Smooth muscle cell (in vitro differentiated cells): ENCODE results near the gene CDHR5. TPM values are rescaled to one million over a fixed set of nuclear protein-coding genes. Genes with fewer than 3 reads are reported as not detected.

Experiments
- DNase-seq: peaks from one replicate; lab custom pipeline; 2025; ENCODE audit not compliant: unreplicated experiment; lab: John Stamatoyannopoulos, UW
- H2AFZ ChIP-seq: fragments of 200-600 bp; sonication (generic); 2 replicates; pipeline ENCODE4 v1.6.0; 2016; ENCODE audit warnings: antibody characterized with exemption, low read depth, mild to moderate bottlenecking
- H3F3A ChIP-seq: fragments of 200-600 bp; sonication (generic); 2 replicates; pipeline ENCODE4 v1.6.0; 2017; ENCODE audit warnings: antibody characterized with exemption, low read depth
- H3K27ac ChIP-seq: fragments of 200-600 bp; sonication (generic); 2 replicates; pipeline ENCODE4 v1.5.1; 2016; ENCODE audit warnings: low read depth, mild to moderate bottlenecking
- H3K27me3 ChIP-seq: fragments of 200-600 bp; sonication (generic); 2 replicates; pipeline ENCODE4 v1.6.1; 2016; ENCODE audit warnings: low read depth, mild to moderate bottlenecking
- H3K36me3 ChIP-seq: fragments of 200-600 bp; sonication (generic); 2 replicates; pipeline ENCODE4 v1.5.1; 2016; ENCODE audit warnings: low read depth
- H3K4me1 ChIP-seq: fragments of 200-600 bp; sonication (generic); 2 replicates; pipeline ENCODE4 v1.5.1; 2016; ENCODE audit warnings: low read depth
- H3K4me2 ChIP-seq: fragments of 200-600 bp; sonication (generic); 2 replicates; pipeline ENCODE4 v1.6.0; 2016; ENCODE audit warnings: mild to moderate bottlenecking
- H3K4me3 ChIP-seq: fragments of 200-600 bp; sonication (generic); 2 replicates; pipeline ENCODE4 v1.5.1; 2016; ENCODE audit warnings: mild to moderate bottlenecking
- H3K79me2 ChIP-seq: fragments of 200-600 bp; sonication (generic); 2 replicates; pipeline ENCODE4 v1.6.0; 2016; ENCODE audit warnings: low read depth, mild to moderate bottlenecking
- H3K9ac ChIP-seq: fragments of 200-600 bp; sonication (generic); 2 replicates; pipeline ENCODE4 v1.6.0; 2016; ENCODE audit warnings: low read depth
- H3K9me3 ChIP-seq: fragments of 200-600 bp; sonication (generic); replicated peaks from 2 replicates; pipeline ENCODE4 v1.5.1; 2016; ENCODE audit warnings: low read depth
- H4K20me1 ChIP-seq: fragments of 200-600 bp; sonication (generic); 2 replicates; pipeline ENCODE4 v1.6.0; 2016; ENCODE audit warnings: low read depth
- WGBS: methylation state at CpG from one replicate; pipeline ENCODE4 v1.1.7; 2016; ENCODE audit warnings: low lambda C conversion rate; 5-methylcytosine and 5-hydroxymethylcytosine counted together
- polyA plus RNA-seq: library from polyadenylated mRNA; unstranded; fragments of >200 nt; fragmentation: Nextera tagmentation; extraction: Ambion mirVana; gene quantifications from 2 replicates; pipeline ENCODE4 v1.2.1, GENCODE V29; 2016
- total RNA-seq: library from RNA; depleted of rRNA; stranded (reverse); fragments of >200 nt; gene quantifications from 2 replicates; pipeline ENCODE4 v1.2.3, GENCODE V29; 2014
- TF ChIP-seq, protein P1 (sequence below): fragments of 200-600 bp; sonication (generic); IDR thresholded peaks from 2 replicates; pipeline ENCODE4 v1.5.1; 2017; ENCODE audit warnings: borderline replicate concordance, mild to moderate bottlenecking, antibody characterized with exemption; ENCODE audit not compliant: insufficient read depth, poor library complexity, severe bottlenecking

Gene CDHR5
- total and polyA plus RNA-seq, 2 experiments from 2014 or later = not detected

GRCh38 chr11:605286-606129, 19.2 kb downstream of the CDHR5 start:
- no peak overlapping the region for H3K4me3 ChIP-seq
- peaks cover 30% of the 10 kb centered on the region for H4K20me1 ChIP-seq
- H3K4me2 ChIP-seq = no peak overlapping the region
- H3K27ac ChIP-seq = no peak overlapping the region
- peaks cover 15% of the 10 kb centered on the region for H3K36me3 ChIP-seq
- TF ChIP-seq, protein P1, sequence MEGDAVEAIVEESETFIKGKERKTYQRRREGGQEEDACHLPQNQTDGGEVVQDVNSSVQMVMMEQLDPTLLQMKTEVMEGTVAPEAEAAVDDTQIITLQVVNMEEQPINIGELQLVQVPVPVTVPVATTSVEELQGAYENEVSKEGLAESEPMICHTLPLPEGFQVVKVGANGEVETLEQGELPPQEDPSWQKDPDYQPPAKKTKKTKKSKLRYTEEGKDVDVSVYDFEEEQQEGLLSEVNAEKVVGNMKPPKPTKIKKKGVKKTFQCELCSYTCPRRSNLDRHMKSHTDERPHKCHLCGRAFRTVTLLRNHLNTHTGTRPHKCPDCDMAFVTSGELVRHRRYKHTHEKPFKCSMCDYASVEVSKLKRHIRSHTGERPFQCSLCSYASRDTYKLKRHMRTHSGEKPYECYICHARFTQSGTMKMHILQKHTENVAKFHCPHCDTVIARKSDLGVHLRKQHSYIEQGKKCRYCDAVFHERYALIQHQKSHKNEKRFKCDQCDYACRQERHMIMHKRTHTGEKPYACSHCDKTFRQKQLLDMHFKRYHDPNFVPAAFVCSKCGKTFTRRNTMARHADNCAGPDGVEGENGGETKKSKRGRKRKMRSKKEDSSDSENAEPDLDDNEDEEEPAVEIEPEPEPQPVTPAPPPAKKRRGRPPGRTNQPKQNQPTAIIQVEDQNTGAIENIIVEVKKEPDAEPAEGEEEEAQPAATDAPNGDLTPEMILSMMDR = no peak
- no peaks in the 10 kb centered on the region for H3K27me3 ChIP-seq
- no peak overlapping the region for H3K9ac ChIP-seq
- no peaks in the 10 kb centered on the region for H3K9me3 ChIP-seq
- no peaks in the 10 kb centered on the region for H3K4me1 ChIP-seq
- WGBS = 99% methylated on average over 33 of the region's 33 CpGs
- no peak for DNase-seq
- no peaks in the 10 kb centered on the region for H3F3A ChIP-seq
- no peaks in the 10 kb centered on the region for H3K79me2 ChIP-seq
- H2AFZ ChIP-seq = no peak overlapping the region

GRCh38 chr11:603154-603553, 21.6 kb downstream of the CDHR5 start:
- H3K4me2 ChIP-seq = no peak overlapping the region
- 96% methylated on average over 13 of the region's 13 CpGs for WGBS
- TF ChIP-seq, protein P1 = no peak
- H3K4me3 ChIP-seq = no peak overlapping the region
- H2AFZ ChIP-seq = no peak overlapping the region
- no peaks in the 10 kb centered on the region for H3K9me3 ChIP-seq
- peaks cover 15% of the 10 kb centered on the region for H3K36me3 ChIP-seq
- H3K9ac ChIP-seq = no peak overlapping the region
- H3K4me1 ChIP-seq = no peaks in the 10 kb centered on the region
- H3F3A ChIP-seq = no peaks in the 10 kb centered on the region
- H3K27ac ChIP-seq = no peak overlapping the region
- no peaks in the 10 kb centered on the region for H3K27me3 ChIP-seq
- no peak for DNase-seq
- H4K20me1 ChIP-seq = peaks cover 50% of the 10 kb centered on the region
- H3K79me2 ChIP-seq = no peaks in the 10 kb centered on the region

DNA sequence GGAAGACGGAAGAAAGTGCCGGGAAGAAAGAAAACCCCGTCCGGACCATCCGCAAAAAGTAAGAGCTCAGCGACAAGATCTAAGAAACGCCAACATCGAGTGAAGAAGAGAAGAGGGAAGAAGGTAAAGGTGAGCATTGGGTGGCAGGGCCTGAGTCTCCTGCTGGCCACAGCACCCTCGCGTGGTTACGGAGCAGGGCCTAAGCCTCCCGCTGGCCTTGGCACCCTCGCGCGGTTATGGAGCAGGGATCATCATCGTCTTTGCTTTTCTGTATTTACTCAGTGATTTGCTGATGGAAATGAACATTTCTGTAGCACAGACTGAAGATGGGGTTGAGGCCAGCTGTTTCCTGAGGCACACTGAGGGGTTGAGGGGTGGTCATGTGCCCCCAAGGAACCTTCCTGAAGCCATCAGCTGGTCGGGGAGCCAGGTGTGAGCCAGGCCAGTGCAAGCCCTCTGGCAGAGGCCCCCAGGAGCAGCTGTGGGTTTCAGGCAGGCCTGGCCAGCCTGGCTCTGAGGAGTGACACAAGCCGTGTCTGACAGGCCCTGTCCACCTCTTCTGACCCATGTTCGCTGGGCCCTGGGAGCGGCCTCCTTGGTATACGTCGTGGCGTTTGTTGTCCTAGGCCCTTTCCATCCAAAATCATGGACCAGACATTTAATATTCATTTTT, 23.0 kb downstream of the CDHR5 start:
- Histone ChIP-seq H3K9me3 (no peaks in the 10 kb centered on the region), H3K27me3 (no peaks in the 10 kb centered on the region), H3K9ac (no peak overlapping the region), H3K4me1 (no peaks in the 10 kb centered on the region), H2AFZ (no peak overlapping the region), H3F3A (no peaks in the 10 kb centered on the region), H3K4me2 (no peak overlapping the region), H3K36me3 (peaks cover 11% of the 10 kb centered on the region), H3K4me3 (no peak overlapping the region), H4K20me1 (peaks cover 64% of the 10 kb centered on the region), H3K27ac (no peak overlapping the region), H3K79me2 (no peaks in the 10 kb centered on the region)
- TF ChIP-seq, protein P1 = no peak
- DNase-seq = no peak
- 97% methylated on average over 23 of the region's 23 CpGs for WGBS
